Dermis microvascular lymphatic vessel endothelial cell (primary cell): Measurements from ENCODE around the gene TNS1. TPM values are rescaled to one million over a fixed set of nuclear protein-coding genes. Genes with fewer than 3 reads are reported as not detected.

ENCODE experiments used
- DNase-seq, 2 donors: peaks; one replicate each; pipeline versions ENCODE4 v3.0.0 to v3.0.0-alpha.2; 2010; ENCODE audit warnings: low read depth in 2 of 2
- total RNA-seq: library from RNA; depleted of rRNA; stranded (reverse); fragments of >200 nt; gene quantifications from 2 replicates; pipeline ENCODE4 v1.2.1, GENCODE V29; 2014

TNS1 gene
- total RNA-seq, 1 donor from 2014 or later = 21.1 TPM

GRCh38 chr2:217834744-217835513 is 167.9 kb downstream of the TNS1 start:
- no peak for DNase-seq

DNA sequence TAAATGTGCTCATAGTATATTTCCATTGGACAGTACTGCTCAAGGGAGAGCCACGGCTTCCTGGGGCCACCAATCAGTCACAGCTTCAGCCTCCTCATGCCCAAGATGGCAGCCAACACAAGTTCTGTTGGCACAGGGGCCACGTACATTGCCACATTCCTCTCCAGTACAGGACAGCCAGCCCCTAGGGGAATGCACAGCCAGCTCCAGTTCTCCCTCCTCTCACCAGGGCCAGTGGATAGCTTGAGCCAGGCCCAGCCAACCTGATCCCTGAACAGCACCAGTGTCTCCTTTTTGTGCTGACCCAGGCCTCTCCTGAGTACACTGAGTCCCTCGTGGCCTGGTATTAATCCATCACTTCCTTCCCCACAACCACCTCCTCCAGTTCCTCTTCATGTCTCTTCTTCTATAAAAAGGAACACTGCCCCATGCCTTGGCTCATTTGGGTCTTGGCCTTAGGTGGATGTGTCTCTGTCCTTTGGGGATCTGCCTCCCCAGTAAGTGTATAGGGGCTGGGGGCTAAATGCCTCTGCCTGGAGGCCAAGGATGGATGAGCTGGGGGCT is 168.7 kb downstream of the TNS1 start:
- DNase-seq = no peak

GRCh38 chr2:217833439-217833838 is 169.4 kb downstream of the TNS1 start:
- DNase-seq = no peak

- no peak for DNase-seq
Observed at GRCh38 chr2:217832987-217833386, 169.8 kb downstream of the TNS1 start.

- no peak for DNase-seq
Observed at GRCh38 chr2:217832115-217832514, 170.7 kb downstream of the TNS1 start.

DNA sequence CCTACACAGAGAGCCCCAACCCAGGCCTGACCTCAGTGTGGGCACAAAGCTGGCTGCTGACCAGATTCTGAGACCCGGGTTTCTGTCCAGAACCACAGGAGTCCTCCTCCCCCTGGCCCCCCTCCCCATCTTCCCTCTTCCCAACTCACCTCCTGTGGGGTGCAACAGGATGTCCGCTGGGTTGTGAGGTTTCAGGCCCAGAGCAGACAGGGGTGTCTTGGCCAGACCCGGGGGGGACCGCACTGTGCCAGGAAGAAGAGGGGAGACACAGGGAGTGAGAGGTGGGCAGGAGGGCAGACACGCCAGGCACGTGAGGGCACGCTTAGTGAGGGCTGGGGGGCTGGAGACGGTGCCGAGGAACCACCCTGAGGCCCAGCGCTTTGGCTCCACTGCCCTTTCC is 171.5 kb downstream of the TNS1 start:
- no peak for DNase-seq

DNA sequence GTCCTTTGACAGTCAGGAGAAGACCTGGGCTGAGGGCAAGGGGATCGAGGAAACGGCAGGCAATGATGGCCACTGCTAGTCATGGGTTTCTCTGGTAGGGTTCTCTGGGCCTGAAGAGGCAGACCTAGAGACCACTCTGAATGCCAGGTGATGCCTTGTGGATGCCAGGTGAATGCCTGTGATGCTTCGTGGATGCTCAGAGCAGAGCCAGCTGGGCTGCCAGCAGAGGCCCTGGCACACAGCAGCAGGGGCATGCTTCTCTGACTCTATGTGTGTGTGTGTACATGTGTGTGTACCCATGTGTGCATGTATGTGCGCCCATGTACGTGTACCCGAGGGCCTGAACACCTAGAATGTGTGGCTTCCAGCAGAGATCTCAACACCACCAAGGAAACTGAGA is 172.0 kb downstream of the TNS1 start:
- no peak for DNase-seq

DNA sequence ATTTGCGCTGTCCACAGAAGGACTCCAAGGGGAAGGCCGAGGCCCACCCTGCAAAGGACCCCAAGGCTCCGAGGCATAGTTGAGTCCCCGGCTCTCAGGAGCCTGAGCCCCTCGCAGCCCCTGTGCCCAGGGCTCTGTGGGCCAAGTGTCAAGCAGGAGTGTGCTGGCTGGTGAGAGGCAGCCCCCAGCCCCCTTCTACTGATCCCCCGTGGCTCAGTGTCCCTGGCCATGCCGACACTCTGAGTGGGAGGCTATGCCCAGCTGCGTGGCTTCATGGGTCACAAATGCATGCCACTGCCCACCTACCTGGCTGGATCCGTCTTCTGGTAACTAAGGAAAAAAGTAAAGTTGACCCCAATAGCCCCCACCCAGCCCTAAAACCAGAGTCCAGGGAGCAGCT is 172.7 kb downstream of the TNS1 start:
- no peak for DNase-seq

GRCh38 chr2:217829420-217829819 is 173.4 kb downstream of the TNS1 start:
- no peak for DNase-seq

DNA sequence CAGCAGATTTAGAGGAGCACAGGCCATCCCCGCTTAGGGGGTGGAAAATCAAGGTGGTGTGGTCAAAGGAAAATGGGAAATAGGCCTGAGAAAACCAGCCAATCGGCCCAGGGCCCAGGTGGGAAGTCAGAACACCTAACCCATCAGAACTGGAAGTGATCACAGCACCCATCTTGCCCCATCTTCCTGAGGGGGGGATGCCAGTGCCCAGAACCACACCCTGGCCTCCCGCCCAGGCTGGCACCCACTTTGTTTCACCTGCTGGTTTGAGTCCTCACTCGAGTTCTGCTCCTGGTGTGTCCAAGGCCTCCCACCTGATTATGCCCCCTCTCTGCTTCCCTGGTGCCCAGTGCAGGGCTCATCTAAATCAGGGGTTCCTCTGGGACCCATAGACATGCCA is 174.5 kb downstream of the TNS1 start:
- DNase-seq = no peak

- DNase-seq = no peak
Observed at GRCh38 chr2:217827430-217828201, 175.2 kb downstream of the TNS1 start.

DNA sequence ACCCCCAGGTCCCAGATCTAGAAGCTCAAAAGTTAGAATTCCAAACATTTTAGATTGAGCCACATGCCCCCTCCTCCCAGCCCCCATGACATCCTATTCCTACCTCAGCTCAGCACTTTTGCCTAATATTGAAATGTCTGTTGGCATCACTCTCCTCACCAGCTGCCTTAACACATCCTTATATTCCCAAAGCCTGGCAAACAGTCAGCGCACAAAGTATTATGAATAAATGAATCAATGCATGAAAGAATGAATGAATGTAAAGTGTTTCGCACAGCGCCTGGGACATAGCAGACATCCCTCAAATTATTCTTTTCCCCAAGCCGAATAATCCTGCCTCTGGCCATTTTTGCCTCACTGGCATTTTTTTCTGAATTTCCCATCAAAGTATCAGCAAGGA is 175.8 kb downstream of the TNS1 start:
- no peak for DNase-seq

DNA sequence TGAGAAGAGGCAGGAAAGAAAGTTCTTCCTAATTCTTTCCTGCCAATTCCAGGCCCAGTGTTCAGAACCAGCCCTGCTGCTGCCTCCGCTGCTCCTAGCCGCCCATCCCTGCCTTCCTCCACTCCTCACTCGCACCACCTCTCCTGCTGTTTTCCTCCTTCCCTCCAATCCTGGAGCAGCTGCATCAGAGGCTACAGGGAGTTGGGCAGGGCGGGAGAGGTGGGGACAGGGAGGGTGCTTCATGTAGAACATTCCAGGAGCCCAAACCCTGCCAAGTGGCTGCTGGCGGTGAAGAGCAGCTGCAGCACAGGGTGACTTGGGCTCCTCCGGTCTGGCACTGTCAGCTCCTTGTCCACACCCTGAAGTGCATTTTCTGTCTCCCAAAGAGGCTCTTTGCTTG is 176.3 kb downstream of the TNS1 start:
- no peak for DNase-seq

DNA sequence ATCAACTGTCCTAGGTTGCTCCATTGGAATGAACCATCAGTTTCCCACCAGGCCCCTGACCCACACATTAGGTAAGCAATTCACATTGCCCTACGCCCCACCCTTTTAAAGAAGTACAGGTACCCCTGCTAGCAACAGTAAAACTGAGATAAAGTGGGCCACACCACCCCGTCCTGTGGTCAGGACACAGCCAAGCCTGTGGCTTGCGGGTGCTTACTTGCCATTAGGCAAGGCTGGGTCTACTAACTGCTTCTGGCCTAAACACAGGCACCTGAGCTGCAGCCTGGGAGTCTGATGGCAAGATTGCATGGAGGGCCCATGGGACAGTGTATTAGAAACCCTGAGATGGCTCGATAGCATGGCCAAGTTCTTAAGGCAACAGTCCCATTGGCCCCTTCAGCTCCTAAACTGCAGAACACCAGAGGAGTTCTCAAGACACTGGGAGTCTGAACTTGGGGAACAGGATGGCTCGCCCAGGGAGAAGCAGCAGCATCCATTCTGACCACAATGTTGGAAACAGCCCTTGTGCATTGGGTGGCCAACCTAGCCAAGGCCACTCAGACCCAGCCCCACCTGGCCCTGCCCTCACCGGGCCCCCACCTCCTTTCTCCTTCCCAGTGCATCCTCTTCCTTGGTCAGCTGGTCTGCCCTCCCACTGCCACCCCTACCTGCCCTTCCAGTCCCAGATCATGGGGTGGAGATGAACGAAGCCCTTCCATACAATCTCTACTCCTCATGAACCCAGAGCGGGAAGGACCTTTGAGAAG is 177.1 kb downstream of the TNS1 start:
- DNase-seq = no peak

GRCh38 chr2:217824223-217824622 is 178.6 kb downstream of the TNS1 start:
- DNase-seq = no peak

DNA sequence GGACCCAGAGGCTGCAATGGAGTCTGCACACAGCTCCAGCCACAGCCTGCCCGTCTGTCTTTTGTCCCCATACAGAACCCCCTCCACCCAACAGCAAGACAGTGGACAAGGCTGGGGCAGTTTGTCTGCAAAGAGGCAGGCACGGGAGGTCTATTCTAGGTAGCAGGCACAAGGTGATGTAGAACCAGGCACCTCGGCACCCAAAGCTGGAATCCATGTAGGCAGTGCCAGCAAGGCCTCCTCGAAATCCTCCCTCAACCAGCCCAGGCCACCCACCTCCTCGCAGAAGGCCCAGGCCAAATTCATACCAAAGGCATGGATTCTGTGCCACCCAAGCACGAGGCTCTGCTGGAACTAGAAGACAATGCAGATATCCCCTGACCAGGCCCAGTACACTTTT is 179.2 kb downstream of the TNS1 start:
- no peak for DNase-seq

DNA sequence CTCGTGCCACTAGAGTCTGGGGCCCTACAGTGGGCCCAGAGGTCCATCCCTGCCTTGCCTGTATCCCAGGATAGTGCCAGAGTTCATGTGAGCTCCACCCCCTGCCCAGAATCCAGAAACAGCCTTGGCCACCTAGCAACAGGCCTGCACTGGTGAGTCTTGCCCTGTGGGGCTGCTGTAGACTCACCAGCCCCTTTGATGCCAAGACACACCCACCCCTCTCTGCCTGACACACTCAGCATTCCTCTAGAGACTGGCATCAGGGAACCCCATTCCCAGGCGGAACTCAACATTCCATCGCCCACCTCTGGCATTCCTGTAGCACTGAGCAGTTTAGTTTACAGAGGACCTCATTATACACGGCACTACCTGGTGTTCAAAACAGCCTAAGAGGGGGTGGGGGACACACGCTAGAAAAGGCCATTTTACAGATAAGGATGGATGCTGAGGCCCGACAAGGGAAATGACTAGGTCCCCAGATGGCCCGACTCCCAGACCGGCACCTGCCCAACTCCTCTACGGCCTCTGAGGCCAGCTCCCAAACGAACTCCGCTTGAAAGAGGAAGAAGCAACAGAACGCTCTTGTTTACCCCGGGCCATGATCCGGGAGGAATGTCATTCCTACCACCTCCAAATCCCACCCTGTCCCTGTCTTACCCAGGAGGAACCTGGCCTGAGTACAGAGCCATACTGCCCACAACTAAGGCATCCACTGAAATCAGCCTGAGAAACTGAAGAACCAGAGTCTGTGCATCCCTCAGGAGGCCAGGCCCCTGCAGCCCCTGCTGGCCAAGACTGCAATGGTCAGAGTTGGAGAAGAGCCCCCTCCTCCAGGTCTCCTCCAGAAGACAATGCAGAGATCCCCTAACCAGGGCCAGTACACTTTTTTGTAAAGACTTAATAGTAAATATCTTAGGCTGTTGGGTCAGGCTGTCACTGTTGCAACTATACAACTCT is 180.2 kb downstream of the TNS1 start:
- DNase-seq = no peak

DNA sequence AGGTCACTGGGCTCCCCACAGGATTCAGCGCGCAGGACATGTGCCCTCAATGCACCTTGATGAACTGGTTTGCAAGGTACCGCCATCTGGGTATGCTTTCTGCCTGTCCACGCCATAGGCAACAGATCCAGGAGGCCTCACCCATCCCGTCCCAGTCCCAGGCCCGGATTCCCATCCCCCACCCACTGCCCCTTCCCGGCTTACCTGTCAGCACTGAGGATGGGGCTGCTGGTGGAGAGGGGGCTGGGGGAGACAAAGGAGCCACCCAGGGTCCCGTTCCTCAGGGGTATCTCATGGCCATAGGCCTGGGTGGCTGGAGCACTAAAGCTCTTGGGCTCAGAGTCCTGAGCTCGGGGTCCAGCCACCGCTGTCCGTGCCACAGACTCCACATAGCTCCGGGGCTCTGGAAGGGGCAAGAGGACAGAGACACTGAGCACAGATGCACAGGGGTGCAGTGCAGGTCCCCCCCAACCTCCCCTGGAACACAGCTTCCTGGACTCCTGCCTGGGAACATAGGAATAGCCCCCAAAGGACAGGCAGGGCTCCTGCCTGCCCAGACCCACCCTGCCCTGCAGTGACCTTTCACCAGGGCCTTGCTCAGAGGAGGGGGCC is 181.2 kb downstream of the TNS1 start:
- no peak for DNase-seq

GRCh38 chr2:217820904-217821303 is 181.9 kb downstream of the TNS1 start:
- DNase-seq = no peak

DNA sequence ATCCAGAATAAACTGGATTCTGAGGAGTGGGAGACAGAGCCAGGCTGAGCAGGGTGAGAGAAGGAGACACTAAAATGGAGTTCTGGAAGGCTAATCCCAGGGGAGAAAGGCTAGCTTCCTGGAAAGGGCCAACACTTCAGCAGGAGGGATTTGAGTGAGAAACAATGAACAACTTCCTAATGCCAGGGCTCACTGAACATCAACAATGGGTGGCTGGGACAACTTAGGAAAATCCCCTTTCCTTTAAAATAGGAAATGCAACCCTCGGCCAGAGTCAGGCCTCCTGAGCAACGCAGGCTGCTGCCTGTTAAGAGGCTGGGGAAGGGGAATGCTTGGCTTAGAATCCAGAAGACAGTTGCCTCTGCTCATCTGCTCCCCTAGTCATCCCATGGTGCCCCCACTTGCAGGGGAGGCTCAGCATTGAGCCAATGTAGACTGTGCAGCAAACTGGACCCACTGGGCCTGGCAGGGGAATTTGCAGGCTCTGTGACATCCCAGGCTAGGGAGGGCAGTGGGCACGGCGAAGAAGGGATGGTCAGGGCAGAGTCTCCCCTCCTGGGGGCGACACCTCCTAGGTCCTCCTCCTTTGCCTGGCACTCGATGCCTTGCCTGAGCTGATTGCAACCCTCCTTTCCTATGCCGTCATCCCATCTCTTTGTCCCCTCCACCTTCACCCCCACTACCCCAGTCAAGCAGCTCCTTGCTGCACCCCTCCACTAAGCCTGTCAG is 182.5 kb downstream of the TNS1 start:
- DNase-seq = peak; percentile 46 to 89
